Measurements from ENCODE around the gene ERBB4.

The ERBB4 gene

GRCh38 chr2:211829725-211830124, 708.9 kb downstream of the ERBB4 start:
- no peak for TF ChIP-seq CTCF (IDR thresholded peaks at IDR 0.05)

GRCh38 chr2:211823886-211824479, 714.6 kb downstream of the ERBB4 start:
- no peak for TF ChIP-seq CTCF (IDR thresholded peaks at IDR 0.05)

GRCh38 chr2:211822686-211823335, 715.8 kb downstream of the ERBB4 start:
- no peak for TF ChIP-seq CTCF (IDR thresholded peaks at IDR 0.05)

- TF ChIP-seq CTCF (IDR thresholded peaks at IDR 0.05): no peak
Observed at GRCh38 chr2:211816754-211817153, 721.8 kb downstream of the ERBB4 start.

- TF ChIP-seq CTCF (IDR thresholded peaks at IDR 0.05): no peak
Observed at GRCh38 chr2:211812587-211812986, 726.0 kb downstream of the ERBB4 start.

- TF ChIP-seq CTCF (IDR thresholded peaks at IDR 0.05): no peak
Observed at GRCh38 chr2:211802666-211803065, 735.9 kb downstream of the ERBB4 start.

- no peak for TF ChIP-seq CTCF (IDR thresholded peaks at IDR 0.05)
Observed at GRCh38 chr2:211800001-211800400, 738.6 kb downstream of the ERBB4 start.
